ENCODE data around the gene SLC25A40.
"Not testable (repeated sequence)": the region's sequence is repeated elsewhere in the genome, so short reads cannot be mapped to it uniquely, and the experiment has no call there.

Gene SLC25A40

GRCh38 chr7:87876040-87876868 is at the start of gene SLC25A40, which contains the start of gene DBF4:
SLC25A40 (minus strand) TSS chr7:87876360; CDS start chr7:87858727, 17,633 bp downstream.
DBF4 (plus strand) TSS chr7:87876493; CDS start chr7:87876733, 240 bp downstream.
- no peaks in the 10 kb centered on the region for H3K9me3 Mint-ChIP-seq
- H3K27ac Mint-ChIP-seq = peak within 1 kb of the TSS; percentile 98
- H3K4me1 Mint-ChIP-seq = peaks cover 31% of the 10 kb centered on the region
- peak; percentile 98 for ATAC-seq
- H3K36me3 Mint-ChIP-seq = peaks cover 24% of the 10 kb centered on the region
- H3K27me3 Mint-ChIP-seq = no peaks in the 10 kb centered on the region
- H3K4me3 Mint-ChIP-seq = peak within 1 kb of the TSS; percentile 99

GRCh38 chr7:87922759-87923395 is 46.7 kb upstream of the SLC25A40 start:
- not testable (repeated sequence) for H3K27ac Mint-ChIP-seq, H3K36me3 Mint-ChIP-seq, H3K9me3 Mint-ChIP-seq, ATAC-seq, H3K4me3 Mint-ChIP-seq
- H3K4me1 Mint-ChIP-seq = peaks cover 11% of the 10 kb centered on the region
- H3K27me3 Mint-ChIP-seq = peaks cover 16% of the 10 kb centered on the region

- no peaks in the 10 kb centered on the region for H3K36me3 Mint-ChIP-seq
- no peaks in the 10 kb centered on the region for H3K4me1 Mint-ChIP-seq
- no peak overlapping the region for H3K27ac Mint-ChIP-seq
- H3K9me3 Mint-ChIP-seq = no peaks in the 10 kb centered on the region
- H3K4me3 Mint-ChIP-seq = no peak overlapping the region
- H3K27me3 Mint-ChIP-seq = peaks cover 16% of the 10 kb centered on the region
- no peak for ATAC-seq
Observed at GRCh38 chr7:87920578-87920977, 44.4 kb upstream of the SLC25A40 start.

GRCh38 chr7:87919875-87920274 is 43.7 kb upstream of the SLC25A40 start:
- Mint-ChIP-seq H3K27ac (no peak overlapping the region), H3K27me3 (peaks cover 16% of the 10 kb centered on the region), H3K4me1 (no peaks in the 10 kb centered on the region), H3K9me3 (no peaks in the 10 kb centered on the region), H3K4me3 (no peak overlapping the region), H3K36me3 (no peaks in the 10 kb centered on the region)
- no peak for ATAC-seq

- H3K27ac Mint-ChIP-seq = no peak overlapping the region
- no peak for ATAC-seq
- peaks cover 16% of the 10 kb centered on the region for H3K27me3 Mint-ChIP-seq
- H3K4me3 Mint-ChIP-seq = no peak overlapping the region
- H3K36me3 Mint-ChIP-seq = no peaks in the 10 kb centered on the region
- H3K4me1 Mint-ChIP-seq = no peaks in the 10 kb centered on the region
- H3K9me3 Mint-ChIP-seq = no peaks in the 10 kb centered on the region
Observed at GRCh38 chr7:87918740-87919139, 42.6 kb upstream of the SLC25A40 start.

- H3K4me1 Mint-ChIP-seq = no peaks in the 10 kb centered on the region
- no peaks in the 10 kb centered on the region for H3K27me3 Mint-ChIP-seq
- ATAC-seq = no peak
- no peak overlapping the region for H3K4me3 Mint-ChIP-seq
- no peak overlapping the region for H3K27ac Mint-ChIP-seq
- peaks cover 6% of the 10 kb centered on the region for H3K36me3 Mint-ChIP-seq
- H3K9me3 Mint-ChIP-seq = no peaks in the 10 kb centered on the region
Observed at GRCh38 chr7:87912121-87912520, 36.0 kb upstream of the SLC25A40 start.

- not testable (repeated sequence) for H3K4me1 Mint-ChIP-seq, H3K36me3 Mint-ChIP-seq, H3K4me3 Mint-ChIP-seq, H3K27me3 Mint-ChIP-seq, H3K27ac Mint-ChIP-seq, ATAC-seq, H3K9me3 Mint-ChIP-seq
Observed at GRCh38 chr7:87908814-87909213, 32.7 kb upstream of the SLC25A40 start.

GRCh38 chr7:87907136-87907906 is 31.2 kb upstream of the SLC25A40 start:
- not testable (repeated sequence) for H3K4me1 Mint-ChIP-seq, H3K27me3 Mint-ChIP-seq, H3K27ac Mint-ChIP-seq, H3K36me3 Mint-ChIP-seq, H3K9me3 Mint-ChIP-seq, ATAC-seq, H3K4me3 Mint-ChIP-seq

- ATAC-seq = no peak
- no peaks in the 10 kb centered on the region for H3K27me3 Mint-ChIP-seq
- peaks cover 54% of the 10 kb centered on the region for H3K36me3 Mint-ChIP-seq
- H3K9me3 Mint-ChIP-seq = no peaks in the 10 kb centered on the region
- H3K4me3 Mint-ChIP-seq = no peak overlapping the region
- H3K4me1 Mint-ChIP-seq = no peaks in the 10 kb centered on the region
- no peak overlapping the region for H3K27ac Mint-ChIP-seq
Observed at GRCh38 chr7:87899255-87899654, 23.1 kb upstream of the SLC25A40 start.

GRCh38 chr7:87895363-87895762 is 19.2 kb upstream of the SLC25A40 start:
- H3K27ac Mint-ChIP-seq = no peak overlapping the region
- H3K4me1 Mint-ChIP-seq = no peaks in the 10 kb centered on the region
- no peaks in the 10 kb centered on the region for H3K9me3 Mint-ChIP-seq
- peaks cover 51% of the 10 kb centered on the region for H3K36me3 Mint-ChIP-seq
- no peak for ATAC-seq
- no peak overlapping the region for H3K4me3 Mint-ChIP-seq
- no peaks in the 10 kb centered on the region for H3K27me3 Mint-ChIP-seq

- no peak for ATAC-seq
- H3K4me1 Mint-ChIP-seq = peaks cover 10% of the 10 kb centered on the region
- H3K4me3 Mint-ChIP-seq = no peak overlapping the region
- no peak overlapping the region for H3K27ac Mint-ChIP-seq
- no peaks in the 10 kb centered on the region for H3K27me3 Mint-ChIP-seq
- peaks cover 35% of the 10 kb centered on the region for H3K36me3 Mint-ChIP-seq
- H3K9me3 Mint-ChIP-seq = no peaks in the 10 kb centered on the region
Observed at GRCh38 chr7:87886875-87887274, 10.7 kb upstream of the SLC25A40 start.

GRCh38 chr7:87885018-87885417 is 8.9 kb upstream of the SLC25A40 start:
- Mint-ChIP-seq H3K4me1 (peaks cover 14% of the 10 kb centered on the region), H3K4me3 (no peak overlapping the region), H3K27me3 (no peaks in the 10 kb centered on the region), H3K36me3 (peaks cover 44% of the 10 kb centered on the region), H3K9me3 (no peaks in the 10 kb centered on the region), H3K27ac (no peak overlapping the region)
- ATAC-seq = no peak

GRCh38 chr7:87882151-87882937 is 6.2 kb upstream of the SLC25A40 start:
- no peak overlapping the region for H3K4me3 Mint-ChIP-seq
- peaks cover 36% of the 10 kb centered on the region for H3K36me3 Mint-ChIP-seq
- ATAC-seq = no peak
- no peaks in the 10 kb centered on the region for H3K27me3 Mint-ChIP-seq
- peaks cover 14% of the 10 kb centered on the region for H3K4me1 Mint-ChIP-seq
- H3K27ac Mint-ChIP-seq = peak overlapping the region; percentile 26
- H3K9me3 Mint-ChIP-seq = no peaks in the 10 kb centered on the region

- H3K9me3 Mint-ChIP-seq = no peaks in the 10 kb centered on the region
- peaks cover 27% of the 10 kb centered on the region for H3K36me3 Mint-ChIP-seq
- H3K4me3 Mint-ChIP-seq = no peak overlapping the region
- H3K27ac Mint-ChIP-seq = no peak overlapping the region
- peaks cover 33% of the 10 kb centered on the region for H3K4me1 Mint-ChIP-seq
- no peaks in the 10 kb centered on the region for H3K27me3 Mint-ChIP-seq
- ATAC-seq = no peak
Observed at GRCh38 chr7:87878208-87878735, 2.1 kb upstream of the SLC25A40 start.
